Left renal cortex interstitium (tissue), 4 donors: ENCODE data around the gene DUOXA1. TPM values are rescaled to one million over a fixed set of nuclear protein-coding genes. Genes with fewer than 3 reads are reported as not detected.
"Not testable (repeated sequence)": the region's sequence is repeated elsewhere in the genome, so short reads cannot be mapped to it uniquely, and the experiment has no call there.

Experiments
- DNase-seq, 4 donors: peaks; one replicate each; pipeline ENCODE4 v3.0.0-alpha.2; 2013; ENCODE audit warnings: low read depth in 4 of 4, low spot score in 2 of 4, missing footprints in 1 of 4
- polyA plus RNA-seq, 4 donors: library from polyadenylated mRNA; unstranded; fragments of 120-200 nt; gene quantifications; one replicate each; pipeline ENCODE4 v1.2.1, GENCODE V29; 2013; ENCODE audit not compliant: insufficient read length in 4 of 4

DUOXA1 gene
- polyA plus RNA-seq, 4 donors = 0.10 to 0.42 (median 0.33) TPM; not detected in 1

DNA sequence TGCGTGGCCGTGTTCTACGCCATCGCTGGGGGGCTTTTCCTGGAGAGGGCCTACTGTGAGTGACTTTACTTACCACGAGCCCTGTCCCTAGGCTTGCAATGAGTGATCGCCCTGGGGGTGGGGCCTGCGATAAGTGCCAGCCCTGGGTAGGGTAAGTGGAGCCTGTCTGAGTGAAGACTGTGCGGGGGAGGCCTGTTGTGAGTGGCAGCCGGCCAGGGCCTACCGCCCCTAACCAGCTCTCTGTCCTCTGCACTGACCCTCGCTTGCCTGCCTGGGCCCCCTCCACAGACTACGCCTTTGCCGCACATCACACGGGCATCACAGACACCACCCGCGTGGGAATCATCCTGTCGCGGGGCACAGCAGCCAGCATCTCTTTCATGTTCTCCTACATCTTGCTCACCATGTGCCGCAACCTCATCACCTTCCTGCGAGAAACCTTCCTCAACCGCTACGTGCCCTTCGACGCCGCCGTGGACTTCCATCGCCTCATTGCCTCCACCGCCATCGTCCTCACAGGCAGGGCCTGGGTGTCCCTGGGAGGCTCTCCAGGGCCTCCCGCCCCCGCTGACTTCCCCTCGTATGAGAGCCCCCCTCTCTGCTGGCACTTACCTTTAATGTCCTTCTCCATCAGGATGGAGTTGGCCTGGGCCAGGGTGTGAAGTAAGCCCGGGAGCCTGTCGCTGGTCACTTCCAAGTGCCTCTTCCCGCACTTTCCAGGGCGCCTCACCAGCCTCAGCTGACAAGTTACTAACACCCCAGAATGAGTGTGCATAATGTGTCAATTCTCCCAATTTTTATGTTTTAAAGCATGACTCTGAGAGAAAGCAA is 22.5 kb upstream of the DUOXA1 start:
- DNase-seq = no peak

DNA sequence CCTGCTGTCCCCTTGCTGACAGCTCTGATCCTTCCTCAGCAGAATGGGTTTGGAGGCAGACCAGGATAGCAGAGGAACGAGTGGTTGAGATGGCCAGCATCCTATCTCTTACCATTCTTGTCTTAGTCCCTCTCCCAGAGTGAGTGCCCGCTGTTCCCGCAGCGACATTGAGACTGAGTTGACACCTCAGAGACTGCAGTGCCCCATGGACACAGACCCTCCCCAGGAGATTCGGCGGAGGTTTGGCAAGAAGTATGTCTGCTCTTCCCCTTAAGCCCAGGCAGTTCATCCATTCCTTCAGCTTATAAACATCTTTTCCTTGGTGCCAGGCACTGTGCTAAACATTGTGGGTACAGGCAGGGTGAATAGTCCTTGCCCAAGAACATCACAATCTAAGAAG is 21.3 kb upstream of the DUOXA1 start:
- no peak for DNase-seq

DNA sequence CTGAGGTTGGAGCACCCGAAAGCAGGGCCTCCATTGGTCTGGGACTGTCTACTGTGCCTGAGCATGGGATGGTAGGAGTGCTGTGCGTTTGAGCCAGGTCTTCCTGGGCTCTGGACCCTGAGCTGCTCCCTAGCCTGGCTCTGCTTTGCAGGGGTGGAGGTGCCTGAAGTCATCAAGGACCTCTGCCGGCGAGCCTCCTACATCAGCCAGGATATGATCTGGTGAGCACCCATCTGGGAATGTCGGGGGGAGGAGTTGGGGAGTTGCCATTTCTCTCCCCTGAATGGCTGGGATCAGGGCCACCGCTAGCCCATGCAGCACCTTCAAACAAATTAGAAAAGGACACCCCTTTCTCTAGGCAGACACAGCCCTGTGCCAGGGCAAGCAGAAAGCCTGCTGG is 20.8 kb upstream of the DUOXA1 start:
- DNase-seq = no peak

DNA sequence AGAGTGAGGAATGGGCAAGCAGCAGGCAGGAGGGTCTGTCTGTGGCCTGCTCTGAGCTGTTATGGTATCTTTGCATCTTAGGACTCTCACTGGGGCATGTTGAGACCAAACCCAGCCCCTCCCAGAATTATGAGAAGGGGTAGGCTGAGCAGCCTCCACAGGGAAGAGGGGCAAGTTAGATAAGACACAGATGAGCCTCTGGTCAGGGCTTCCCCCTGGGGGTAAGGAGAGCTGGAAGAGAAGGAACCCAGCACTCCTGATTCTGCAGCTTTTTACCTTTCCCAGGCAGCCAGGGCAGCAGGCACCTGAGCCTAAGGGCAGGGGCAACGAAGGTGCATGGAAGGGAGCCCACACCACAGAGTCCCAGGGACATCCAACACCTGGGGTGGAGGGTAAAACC is 19.4 kb upstream of the DUOXA1 start:
- no peak for DNase-seq

DNA sequence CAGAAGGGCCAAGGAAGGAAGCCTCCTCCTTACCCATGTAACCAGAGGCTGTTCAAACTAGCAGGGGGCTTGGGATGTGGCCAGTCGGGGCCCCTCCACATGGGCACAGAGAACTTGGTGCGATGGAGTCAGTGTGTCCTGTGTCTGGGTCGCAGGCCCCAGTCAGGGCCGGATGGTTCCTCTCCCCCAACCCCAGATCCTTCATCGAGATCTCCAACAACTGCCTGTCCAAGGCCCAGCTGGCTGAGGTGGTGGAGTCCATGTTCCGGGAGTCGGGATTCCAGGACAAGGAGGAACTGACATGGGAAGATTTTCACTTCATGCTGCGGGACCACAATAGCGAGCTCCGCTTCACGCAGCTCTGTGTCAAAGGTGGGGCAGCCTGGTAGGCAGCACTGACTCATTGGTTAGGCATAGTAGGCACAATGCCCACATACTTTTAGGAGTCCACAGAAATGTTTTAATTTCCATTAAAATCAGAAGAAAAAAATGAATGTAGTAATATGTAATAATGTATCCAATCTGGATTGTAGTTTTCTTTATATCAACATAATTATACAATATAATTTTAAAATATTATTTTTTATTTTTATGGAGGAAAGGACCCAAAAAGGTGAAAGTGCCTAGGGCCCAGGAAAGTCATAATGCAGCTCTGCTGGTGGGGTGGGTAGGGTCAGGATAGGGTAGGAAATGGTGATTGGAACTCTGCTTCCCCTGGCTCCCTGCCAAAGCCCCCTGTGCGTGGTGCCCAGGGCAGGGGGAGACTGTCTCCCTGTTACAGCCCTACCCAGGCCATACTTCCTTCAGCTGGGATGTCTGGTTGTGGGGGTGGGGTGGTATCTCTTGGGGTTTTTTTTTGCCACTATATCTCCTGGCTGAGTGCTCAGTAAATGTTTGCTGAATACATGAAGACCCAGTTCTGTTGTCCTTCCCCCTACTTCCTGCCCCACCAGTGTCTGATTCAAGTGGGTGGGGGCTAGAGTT is 18.7 kb upstream of the DUOXA1 start:
- DNase-seq = no peak

DNA sequence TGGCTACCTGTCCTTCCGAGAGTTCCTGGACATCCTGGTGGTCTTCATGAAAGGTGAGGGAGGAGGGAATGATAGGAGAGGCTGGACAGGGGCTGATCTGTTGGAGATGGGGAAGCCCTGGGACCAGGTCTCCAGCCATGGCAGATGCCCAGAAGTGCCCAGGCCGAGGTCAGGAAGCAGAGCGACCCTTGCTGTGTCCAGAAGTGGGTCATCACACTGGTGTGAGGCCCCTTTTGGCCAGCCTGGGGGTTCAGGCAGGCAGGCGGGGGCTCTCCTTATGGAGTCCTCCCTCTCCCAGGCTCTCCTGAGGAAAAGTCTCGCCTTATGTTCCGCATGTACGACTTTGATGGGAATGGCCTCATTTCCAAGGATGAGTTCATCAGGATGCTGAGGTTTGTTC is 17.9 kb upstream of the DUOXA1 start:
- DNase-seq = no peak

DNA sequence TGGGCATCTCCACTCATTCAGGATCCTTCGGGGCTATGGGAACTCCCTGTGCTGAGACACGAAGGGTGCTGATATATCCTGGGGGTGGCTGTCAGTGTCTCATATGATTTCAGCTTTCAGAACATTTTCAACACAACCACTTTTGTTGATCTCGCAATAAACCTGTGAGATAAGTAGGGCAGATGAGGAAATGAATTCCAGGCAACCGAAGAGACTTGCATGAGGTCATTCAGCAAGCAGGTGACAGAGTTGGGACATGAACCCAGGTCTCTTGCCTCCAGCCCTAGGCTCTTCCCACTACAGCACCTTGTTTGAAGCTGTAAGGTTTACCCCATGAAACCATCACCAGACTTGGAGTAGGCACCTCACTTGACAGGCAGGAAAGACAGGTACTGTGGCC is 16.7 kb upstream of the DUOXA1 start:
- DNase-seq = no peak

DNA sequence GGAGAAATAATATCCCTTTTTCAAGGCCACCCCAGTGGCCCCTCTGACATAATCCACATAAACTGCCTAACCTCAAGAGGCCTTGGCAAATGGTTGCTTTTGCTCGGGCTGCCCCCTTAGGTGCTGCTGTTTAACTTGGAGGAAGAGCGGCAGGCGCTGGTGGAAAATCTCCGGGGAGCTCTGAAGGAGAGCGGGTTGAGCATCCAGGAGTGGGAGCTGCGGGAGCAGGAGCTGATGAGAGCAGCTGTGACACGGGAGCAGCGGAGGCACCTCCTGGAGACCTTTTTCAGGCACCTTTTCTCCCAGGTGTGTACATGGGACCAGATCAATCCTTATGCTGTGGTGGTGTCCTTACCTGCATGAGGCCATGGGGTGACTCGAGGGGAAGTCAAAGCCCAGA is 15.1 kb upstream of the DUOXA1 start:
- no peak for DNase-seq

DNA sequence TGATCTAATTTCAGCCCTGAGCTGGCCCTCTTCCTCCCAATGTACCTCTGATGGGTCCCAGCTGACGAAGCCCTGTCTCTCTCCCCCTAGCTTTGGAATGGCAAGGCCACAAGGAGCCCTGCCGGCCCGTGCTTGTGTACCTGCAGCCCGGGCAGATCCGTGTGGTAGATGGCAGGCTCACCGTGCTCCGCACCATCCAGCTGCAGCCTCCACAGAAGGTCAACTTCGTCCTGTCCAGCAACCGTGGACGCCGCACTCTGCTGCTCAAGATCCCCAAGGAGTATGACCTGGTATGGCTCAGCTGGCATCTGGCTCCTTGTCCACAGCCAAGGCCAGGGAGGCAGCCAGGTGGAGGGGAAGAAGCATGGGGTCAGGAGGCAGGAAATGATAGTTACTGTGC is 14.3 kb upstream of the DUOXA1 start:
- no peak for DNase-seq

DNA sequence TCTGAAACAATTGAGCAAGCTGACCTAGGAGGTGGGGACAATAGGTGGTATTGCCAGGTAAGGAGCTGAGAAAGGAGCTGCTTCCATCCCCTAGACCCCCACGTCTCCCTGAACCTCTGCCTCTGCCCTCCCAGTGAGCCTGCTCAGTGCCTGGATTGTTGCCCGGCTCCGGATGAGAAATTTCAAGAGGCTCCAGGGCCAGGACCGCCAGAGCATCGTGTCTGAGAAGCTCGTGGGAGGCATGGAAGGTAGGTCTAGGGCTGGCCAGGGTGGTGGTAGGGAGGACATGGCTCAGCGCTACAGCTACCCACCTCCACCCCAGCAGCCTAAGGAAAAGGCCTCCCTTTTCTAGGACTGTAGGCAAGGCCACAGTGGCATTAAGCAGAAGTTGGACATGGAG is 13.4 kb upstream of the DUOXA1 start:
- no peak for DNase-seq

DNA sequence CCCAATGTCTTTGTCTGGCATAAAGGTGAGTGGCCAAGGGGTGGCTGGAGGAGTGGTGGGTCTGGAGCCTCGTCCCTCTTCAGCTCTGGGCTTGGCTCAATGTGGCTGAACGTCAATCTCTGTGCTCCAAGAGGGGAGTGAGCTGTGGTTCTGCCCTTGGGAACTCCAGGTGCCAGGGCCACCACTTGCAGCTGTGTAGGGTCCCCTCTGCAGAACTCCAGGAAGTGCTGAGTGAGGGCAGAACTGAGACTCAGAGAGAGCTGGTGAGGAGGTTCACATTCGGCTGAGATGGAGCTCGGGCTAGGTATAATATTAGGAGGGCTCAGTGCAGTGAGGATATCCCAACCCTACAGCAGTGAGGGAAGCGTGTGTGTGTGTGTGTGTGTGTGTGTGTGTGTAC is 11.7 kb upstream of the DUOXA1 start:
- no peak for DNase-seq

DNA sequence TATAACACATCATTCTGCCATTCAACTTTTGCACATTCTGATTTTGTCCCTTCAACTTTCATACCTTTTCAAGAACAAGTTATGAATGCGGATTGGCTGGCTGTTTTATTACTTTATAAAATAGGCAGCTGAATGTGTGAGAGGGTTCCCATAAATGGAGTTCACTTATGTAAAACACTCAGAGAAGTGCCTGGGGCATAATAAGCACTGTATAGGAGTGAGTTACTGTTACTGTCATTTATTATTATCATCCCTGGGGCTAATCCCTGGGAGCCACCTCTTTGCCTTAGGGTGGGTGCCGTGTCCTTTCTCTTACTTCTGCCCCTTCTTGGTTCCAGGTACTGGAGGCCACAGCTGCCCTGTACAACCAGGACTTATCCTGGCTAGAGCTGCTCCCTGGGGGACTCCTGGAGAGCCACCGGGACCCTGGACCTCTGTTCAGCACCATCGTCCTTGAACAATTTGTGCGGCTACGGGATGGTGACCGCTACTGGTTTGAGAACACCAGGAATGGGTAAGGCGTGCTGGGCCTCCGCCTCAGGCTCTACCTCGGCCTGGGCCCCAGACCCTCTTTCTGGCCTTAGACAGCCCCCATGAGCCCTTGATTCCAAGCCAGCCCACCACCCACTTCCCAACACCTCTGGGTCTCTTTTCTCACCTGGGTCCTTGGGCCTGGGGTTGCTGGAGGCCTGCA is 11.0 kb upstream of the DUOXA1 start:
- no peak for DNase-seq

DNA sequence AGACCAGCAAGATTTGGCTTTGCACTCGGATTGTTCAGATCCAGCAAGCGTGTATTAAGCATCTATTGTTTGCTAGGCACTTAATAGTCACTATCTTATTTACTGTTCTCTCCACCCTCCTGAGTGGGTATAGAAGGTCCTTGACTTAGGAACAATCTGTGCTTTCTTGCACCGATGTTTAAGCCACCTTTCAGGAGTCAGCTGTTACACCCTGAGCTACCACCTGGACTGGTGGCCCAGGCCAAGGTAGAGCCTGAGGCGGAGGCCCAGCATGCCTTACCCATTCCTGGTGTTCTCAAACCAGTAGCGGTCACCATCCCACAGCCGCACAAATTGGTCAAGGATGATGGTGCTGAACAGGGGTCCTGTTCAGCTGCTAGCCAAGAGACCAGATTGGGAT is 10.1 kb upstream of the DUOXA1 start:
- no peak for DNase-seq

DNA sequence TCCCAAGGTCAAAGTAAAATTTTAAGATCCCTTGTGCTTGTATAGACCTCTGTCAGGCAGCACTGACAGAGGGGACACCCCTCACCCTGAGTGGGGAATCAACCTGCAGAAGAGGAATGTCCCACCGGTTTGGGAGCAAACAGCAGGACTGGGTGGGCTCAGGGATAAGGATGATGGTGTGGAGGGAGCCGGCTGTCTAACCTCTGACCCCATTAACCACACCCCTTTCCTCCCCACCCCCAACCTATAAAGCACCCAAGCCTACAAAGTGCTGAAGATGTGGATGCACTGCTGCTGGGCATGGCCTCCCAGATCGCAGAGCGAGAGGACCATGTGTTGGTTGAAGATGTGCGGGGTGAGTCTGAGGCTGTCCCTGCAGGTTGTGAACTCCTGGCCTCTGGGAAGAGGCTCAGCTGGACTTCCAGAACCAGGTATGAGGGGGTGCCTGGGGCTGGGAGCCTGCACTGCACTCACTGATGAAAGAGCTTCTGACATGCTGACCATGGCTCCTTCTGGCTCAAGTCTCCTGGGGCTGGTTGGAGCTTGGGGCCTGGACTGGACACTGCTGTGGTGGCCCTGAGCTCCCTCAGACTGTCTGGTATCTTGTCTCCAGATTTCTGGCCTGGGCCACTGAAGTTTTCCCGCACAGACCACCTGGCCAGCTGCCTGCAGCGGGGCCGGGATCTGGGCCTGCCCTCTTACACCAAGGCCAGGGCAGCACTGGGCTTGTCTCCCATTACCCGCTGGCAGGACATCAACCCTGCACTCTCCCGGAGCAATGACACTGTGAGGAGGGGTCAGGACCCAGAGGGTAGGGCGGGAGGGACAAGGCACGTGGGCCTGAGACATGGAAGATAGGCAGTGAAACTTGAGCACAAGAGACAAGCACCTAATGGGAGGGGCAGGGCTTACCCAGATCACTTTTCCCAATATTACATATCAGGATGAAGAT is 9.4 kb upstream of the DUOXA1 start:
- no peak for DNase-seq

DNA sequence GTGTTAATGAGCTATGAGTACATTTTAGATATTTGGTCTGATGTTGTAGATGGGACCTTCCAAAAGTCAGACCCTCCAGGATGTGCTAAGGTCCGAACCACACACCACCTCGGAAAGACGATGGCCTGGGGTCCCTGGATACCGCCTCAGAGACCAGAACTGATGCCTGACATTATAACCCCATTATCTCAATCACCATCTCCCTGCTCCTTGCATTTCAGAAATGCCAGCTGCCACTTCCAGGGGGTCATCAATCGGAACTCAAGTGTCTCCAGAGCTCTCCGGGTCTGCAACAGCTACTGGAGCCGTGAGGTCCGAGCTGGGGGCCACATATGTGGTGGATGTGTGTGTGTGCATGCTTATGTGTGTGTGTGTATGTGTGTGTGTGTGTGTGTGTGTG is 8.0 kb upstream of the DUOXA1 start:
- no peak for DNase-seq

DNA sequence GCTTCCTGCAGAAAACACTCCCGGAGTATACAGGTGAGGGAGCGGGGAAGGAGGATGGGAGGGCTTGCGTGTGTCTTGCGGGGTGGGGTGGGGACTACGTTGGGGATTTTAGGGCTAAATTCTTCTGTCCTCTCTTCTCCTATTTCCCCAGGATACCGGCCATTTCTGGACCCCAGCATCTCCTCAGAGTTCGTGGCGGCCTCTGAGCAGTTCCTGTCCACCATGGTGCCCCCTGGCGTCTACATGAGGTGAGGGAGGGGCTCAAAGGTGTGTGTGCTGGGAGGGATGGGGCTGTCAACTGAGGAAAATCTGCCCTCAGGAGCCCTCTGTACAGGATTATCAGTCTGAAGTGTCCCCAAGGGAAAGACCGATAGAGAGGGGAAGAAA is 6.7 kb upstream of the DUOXA1 start:
- no peak for DNase-seq

DNA sequence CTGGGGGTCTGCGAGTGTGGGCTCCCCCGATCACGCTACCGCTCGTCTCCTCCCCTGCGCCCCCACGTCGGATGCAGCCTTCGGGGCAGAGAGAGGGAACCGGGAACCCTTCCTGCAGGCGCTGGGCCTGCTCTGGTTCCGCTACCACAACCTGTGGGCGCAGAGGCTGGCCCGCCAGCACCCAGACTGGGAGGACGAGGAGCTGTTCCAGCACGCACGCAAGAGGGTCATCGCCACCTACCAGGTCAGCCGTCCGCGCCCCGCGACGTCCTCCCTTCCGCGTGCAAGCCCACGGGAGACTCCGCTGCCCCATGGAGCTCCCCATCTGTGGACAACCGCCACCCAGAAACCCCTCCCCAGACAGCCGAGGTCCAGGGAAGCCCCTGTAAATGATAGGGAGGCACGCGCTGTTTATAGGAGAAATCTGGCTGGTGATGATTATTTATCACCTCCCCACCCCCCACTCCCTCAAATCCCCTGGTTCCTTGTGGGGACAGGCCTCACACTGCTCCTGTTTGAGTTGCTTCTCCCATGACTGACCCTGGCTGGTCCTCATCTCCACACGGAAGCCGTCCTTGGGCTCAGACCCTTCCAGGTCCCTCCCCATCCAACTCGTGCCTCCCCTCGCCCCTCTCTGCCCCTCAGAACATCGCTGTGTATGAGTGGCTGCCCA is 6.2 kb upstream of the DUOXA1 start:
- DNase-seq = not testable (repeated sequence)

DNA sequence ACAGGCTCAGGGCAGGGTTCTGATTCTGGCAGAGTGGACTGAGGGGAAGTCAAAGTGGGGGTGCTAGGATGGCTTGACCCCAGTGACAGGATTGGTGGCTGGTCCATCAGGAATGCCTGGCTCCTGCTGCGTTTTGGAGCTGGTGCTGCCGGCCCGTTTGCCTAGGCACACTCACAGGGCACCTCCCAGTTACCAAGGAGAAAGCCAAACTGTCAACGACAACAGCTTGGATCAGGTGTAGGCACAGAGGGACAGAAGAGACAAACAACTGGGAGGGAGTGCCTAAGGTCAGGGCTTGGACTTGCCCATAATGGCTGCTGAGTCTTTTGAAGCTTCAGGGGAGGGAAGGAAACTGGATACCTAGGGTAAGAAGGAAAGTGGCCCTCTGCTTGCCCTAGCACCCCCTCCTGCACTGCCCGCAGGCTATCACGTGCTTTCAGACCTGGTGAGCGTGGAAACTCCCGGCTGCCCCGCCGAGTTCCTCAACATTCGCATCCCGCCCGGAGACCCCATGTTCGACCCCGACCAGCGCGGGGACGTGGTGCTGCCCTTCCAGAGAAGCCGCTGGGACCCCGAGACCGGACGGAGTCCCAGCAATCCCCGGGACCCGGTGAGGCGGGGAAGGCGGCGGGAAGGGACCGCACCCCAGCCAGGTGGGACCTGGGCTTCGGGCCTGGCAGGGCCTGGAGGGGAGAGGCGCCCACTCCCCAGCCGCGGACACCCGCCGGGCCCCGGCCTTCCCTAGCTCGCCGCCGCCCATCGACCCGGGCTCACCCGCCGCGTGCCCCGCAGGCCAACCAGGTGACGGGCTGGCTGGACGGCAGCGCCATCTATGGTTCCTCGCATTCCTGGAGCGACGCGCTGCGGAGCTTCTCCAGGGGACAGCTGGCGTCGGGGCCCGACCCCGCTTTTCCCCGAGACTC is 5.3 kb upstream of the DUOXA1 start:
- no peak for DNase-seq
